ENCODE measurements around the gene BLOC1S2.
"Not testable (repeated sequence)": the region's sequence is repeated elsewhere in the genome, so short reads cannot be mapped to it uniquely, and the experiment has no call there.

Gene BLOC1S2

DNA sequence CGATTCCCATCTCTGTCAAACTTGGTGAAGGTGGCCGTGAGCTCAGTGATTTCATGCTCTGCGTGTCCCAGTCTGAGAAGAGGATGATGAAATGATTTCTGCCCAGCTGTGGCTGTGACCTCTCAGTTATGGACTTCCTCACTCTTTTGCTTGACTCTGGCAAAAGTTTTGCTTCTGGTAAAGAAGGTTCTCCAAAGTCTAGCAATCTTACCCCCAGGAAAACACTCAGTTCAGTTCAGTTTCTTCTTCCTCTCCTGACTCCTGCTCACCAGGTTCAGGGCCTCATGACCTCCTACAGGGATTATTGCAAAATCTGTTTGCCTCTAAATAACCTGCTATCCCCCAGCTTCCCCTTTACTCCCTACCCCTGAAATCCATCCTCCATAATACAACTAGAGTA, 4.9 kb upstream of the BLOC1S2 start:
- no peak for DNase-seq (ENCODE audit: low read depth, low spot score)

DNA sequence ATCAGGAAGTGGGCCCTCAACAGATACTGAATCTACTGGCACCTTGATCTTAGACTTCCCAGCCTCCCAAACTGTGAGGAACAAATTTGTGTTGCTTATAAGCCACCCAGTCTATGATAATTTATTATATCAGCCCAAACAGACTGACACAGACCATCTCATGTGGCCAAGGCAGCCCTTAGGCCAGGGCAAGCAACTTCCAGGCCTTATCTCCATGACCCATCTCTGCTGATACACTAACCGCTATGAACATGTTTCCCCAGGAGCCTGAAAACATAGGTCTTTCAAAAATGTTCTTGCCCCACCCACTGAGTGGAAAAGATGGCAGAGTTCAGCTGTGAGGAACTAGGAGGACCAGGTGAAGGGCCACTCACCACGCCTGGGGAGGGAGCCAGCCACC, 3.2 kb upstream of the BLOC1S2 start:
- no peak for DNase-seq (ENCODE audit: low read depth, low spot score)

DNA sequence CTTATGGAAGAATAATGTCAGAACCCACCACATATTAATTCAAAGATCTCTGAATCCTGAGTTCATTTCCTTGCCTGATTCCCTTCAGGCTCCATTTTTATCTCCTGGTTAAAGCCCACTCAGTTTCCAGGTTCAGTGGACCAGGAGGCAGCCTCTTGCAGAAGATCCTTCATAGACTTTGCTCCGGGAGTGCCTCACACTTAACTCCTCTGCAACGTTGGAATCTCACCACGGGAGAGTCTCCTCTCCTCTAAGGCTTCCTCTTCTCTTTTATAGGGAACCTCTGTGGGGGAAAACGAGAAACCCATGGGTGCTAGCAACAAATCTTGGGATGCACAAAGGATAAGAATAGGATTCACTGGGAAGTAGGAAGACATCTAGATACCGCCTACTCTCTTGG, 1.7 kb upstream of the BLOC1S2 start:
- DNase-seq (ENCODE audit: low read depth, low spot score), result no peak

DNA sequence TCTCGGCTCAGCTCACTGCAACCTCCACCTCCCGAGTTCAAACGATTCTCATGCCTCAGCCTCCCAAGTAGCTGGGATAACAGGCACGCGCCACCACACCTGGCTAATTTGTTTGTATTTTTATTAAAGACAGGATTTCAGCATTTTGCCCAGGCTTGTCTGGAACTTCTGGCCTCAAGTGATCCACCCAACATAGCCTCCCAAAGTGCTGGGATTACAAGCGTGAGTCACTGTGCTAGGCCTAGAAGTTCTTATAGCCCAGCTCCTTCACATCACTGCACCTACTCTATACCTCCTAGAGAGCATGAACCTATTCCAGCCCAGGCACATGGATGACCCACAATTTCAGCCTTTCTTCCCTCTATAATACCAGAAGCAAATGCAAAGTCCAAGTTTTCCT, 1.3 kb upstream of the BLOC1S2 start:
- DNase-seq (ENCODE audit: low read depth, low spot score), result no peak

DNA sequence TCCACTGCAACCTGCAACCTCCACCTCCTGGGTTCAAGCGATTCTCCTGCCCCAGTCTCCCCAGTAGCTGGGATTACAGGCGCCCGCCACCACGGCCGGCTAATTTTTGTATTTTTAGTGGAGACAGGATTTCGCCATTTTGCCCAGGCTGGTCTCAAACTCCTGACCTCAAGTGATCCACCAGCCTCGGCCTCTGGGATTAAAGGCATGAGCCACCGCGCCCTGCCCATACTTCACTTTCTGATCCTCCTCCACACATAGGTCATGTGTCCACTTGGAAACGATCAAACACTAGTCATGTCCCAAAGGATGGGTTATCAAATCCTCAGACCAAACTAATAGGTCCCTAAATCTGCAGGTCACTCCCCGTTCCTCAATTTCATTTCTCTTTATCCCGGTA, 1.2 kb downstream of the BLOC1S2 start:
- not testable (repeated sequence) for DNase-seq (ENCODE audit: low read depth, low spot score)

DNA sequence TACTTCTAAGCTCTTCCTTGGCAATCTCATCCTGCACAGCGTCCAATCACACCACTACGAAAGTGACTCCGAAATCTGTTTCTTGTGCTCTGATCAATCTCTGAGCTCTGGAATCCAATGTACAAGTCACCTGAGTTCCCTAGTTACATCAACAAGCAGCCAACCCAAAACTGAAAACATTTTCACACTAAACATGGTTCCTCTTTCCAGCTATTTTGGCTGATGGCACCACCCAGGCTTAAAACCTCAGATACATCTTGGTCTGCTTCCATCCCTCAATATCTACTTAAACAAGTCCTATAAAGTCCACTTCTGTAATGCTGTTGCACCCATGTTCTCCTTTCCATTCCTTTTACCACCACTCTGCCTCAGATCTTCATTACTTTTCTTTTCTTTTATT, 3.6 kb downstream of the BLOC1S2 start:
- no peak for DNase-seq (ENCODE audit: low read depth, low spot score)

DNA sequence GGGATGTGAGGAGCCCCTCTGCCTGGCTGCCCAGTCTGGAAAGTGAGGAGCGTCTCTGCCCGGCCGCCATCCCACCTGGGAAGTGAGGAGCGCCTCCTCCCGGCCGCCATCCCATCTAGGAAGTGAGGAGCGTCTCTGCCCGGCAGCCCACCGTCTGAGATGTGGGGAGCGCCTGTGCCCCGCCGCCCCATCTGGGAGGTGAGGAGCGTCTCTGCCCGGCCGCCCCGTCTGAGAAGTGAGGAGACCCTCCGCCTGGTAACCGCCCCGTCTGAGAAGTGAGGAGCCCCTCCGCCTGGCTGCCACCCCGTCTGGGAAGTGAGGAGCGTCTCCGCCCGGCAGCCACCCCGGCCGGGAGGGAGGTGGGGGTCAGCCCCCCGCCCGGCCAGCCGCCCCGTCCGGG, 9.5 kb downstream of the BLOC1S2 start:
- DNase-seq (ENCODE audit: low read depth, low spot score), result not testable (repeated sequence)

DNA sequence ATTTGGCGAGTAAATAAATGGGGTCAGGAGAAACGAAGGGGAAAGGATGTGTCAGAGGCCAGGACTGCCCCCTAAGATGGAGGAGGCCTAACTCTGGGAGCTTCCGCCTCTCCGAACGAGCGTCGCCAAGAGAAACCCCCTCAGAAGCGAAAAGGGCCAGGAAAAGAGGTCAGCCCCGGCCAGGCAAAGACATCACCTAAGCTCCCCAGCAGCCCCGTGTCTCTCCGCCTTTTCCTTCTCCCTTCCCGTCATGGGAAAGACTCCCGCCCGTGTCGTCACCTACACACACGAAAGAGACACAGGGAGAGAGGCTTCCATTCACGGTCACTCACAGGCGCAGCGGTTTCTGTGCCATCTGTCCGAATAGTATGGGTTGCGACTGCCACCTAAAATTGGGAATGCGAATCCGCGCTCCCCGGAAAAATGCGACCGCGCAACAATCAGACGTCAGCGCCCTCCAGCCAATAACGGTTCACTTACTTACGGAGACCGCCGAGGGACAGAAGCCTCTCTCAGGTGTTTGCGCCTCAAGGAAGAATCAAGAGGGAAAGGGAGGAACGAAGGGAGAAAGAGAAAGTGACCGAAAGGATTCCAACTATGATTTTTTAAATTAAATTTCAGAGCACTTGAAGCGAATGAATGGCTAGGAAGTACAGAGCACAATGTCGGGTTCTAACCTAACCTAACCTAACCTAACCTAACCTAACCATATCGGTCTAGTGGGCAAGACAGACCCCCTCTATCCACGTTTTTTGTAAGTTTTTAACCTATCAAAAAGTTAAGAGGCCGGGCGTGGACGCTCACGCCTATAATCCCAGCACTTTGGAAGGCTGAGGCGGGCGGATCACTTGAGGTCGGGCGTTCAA, 19.0 kb downstream of the BLOC1S2 start, which contains the start of gene CWF19L1:
CWF19L1 (minus strand) TSS at position 400 of the 866 bp plus-strand sequence; CDS start at position 355, 45 bp downstream.
- peak; percentile 55 for DNase-seq (ENCODE audit: low read depth, low spot score)

DNA sequence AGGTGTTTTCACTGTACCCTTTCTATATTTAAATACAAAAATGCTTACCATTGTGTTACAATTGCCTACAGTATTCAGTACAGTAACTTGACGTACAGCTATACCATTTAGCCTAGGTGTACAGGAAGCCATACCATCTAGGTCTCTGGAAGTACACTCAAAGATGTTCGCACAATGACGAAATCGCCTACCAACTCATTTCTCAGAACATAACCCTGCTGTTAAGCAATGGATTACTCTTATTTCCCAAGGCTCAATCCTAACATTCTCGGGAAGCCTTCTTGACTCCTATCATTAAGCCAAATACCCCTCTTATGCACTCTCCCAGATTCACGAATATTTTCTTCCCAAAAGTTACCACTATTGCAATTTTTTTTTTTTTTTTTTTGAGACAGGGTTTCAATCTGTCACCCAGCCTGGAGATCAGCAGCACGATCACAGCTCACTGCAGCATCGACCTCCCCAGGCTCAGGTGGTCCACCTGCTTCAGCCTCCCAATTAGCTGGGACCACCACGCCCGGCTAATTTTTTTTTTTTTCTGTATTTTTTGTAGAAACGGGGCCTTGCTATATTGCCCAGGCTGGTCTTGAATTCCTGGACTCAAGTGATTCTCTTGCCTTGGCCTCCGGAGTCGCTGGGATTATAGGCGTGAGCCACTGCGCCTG, 20.5 kb downstream of the BLOC1S2 start:
- no peak for DNase-seq (ENCODE audit: low read depth, low spot score)

DNA sequence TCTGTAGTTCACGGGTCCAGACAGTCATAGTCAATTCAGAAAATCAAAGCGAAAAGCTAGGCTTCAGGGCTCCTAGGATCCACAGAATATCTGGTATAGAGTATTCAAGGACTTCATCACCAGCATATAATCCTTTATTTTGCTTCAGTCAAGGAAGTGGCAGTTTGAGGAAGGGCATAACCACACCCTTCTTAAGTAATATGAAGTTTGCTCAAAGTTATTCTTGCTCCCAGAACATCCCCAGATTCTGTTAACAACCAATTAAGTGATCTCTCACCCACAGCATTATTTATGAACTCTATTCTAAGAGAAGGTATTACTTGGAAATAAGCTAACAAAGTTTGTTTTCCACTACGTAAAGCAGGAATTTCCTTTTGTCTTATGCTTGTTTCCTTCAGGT, 32.3 kb downstream of the BLOC1S2 start:
- DNase-seq (ENCODE audit: low read depth, low spot score), result no peak

DNA sequence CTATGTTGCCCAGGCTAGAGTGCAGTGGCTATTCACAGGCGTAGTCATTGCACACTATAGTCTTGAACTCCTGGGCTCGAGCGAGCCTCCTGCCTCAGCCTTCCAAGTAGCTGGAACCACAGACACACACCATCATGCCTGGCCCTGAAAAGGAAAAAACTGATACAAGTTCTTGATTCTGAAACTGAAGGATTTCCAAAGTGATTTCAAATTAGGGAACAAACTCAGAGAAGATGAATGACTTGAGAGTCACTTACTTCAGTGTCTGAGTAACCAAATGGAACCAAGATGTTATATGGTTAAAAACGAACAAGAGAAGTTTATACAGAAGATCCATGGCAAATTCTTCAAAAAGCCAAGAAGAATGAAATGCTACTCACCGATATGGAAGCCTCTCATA, 33.4 kb downstream of the BLOC1S2 start:
- no peak for DNase-seq (ENCODE audit: low read depth, low spot score)

DNA sequence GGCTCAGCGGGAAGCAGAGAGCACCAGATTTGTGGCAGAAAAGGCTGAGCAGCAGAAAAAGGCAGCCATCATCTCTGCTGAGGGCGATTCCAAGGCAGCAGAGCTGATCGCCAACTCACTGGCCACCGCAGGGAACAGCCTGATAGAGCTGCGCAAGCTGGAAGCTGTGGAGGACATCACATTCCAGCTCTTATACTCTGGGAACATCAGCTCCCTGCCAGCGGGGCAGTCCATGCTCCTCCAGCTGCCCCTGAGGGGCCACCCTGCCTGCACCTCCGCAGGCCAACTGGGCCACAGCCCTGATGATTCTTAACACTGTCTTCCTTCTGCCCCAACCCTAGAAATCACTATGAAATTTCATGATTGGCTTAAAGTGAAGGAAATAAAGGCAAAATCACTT, 37.7 kb downstream of the BLOC1S2 start:
- DNase-seq (ENCODE audit: low read depth, low spot score), result no peak

DNA sequence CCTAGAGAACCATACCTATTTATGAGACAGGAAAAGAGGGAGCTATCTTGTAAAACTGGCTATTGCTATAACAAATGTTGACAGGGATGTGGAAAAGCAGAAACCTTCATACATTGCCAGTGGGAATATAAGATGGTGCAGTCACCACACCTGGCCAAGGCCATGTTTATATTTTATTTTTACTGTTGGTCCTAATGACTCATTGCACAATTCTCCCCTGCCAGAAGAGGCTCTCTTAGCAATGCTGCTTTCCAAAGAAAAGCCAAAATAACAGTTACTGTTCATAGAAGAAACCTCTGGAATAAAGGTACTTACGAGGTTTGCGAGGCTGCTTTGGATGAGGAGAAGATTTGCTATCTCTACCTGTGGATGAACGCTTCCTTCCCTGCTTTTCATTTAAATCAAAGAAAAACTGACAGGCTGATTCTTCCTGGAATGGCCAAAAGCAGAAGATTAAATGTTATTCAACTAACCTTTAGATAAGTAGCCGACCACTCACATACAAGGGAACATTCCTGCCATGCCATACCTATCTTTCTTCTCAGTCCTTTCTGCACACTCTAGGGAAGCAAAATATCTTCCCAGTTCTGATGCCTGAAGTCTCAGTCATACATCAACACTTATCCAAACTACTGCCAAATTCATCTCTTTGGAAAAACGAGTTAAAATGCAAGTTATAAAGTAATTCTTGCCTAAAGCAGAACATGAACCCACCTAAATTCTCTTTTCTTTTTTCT, 40.8 kb downstream of the BLOC1S2 start:
- DNase-seq (ENCODE audit: low read depth, low spot score), result no peak

DNA sequence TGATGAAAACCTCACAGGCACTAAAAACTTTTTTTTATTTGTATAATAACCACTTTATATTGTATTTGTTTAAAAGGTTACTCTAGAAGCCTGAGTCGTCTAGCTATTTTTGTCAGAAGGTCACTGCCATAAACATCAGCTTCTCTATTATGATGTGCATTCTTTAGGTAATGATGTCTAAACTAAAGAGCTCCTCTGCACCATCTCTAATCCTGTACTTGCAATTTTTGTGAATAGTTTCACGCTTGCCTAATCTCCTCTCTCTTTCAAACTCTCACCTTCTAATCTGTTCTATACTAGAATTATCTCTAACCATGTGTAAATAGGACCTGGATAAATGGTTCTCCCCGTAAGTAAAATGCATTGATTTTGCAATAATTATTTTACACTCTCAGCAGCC, 46.6 kb downstream of the BLOC1S2 start:
- no peak for DNase-seq (ENCODE audit: low read depth, low spot score)

DNA sequence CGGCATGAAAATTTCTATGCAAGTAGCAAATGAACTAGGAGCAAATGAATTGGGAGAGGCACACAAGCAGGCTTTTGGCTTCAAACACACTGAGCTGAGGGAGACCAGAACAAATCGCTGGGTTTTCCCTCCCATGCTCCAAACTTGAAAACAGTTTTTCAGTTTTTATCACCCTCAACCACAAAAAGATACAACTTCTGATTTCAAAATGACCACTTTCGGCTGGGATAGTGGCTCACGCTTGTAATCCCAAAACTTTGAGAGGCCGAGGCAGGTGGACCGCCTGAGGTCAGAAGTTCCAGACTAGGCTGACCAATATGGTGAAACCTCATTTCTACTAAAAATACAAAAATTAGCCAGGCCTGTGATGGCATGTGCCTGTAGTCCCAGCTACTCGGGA, 48.1 kb downstream of the BLOC1S2 start:
- DNase-seq (ENCODE audit: low read depth, low spot score), result no peak

DNA sequence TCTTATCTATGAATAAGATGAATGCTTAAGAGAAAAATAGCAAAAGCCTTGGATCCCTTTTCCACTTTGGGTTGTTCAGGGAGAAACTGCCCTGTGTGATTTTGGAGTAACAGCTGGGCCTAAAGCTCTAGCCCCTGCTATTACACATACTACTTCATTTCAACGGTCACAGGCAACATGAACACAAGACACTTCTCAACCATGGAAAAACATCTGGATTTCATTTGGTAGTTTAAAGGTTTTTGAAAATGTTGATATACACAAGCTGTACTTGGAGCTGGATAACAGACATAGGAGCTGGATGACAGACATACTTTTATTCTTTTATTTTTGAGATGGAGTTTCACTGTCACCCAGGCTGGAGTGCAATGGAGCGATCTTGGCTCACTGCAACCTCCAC, 54.4 kb downstream of the BLOC1S2 start:
- no peak for DNase-seq (ENCODE audit: low read depth, low spot score)

DNA sequence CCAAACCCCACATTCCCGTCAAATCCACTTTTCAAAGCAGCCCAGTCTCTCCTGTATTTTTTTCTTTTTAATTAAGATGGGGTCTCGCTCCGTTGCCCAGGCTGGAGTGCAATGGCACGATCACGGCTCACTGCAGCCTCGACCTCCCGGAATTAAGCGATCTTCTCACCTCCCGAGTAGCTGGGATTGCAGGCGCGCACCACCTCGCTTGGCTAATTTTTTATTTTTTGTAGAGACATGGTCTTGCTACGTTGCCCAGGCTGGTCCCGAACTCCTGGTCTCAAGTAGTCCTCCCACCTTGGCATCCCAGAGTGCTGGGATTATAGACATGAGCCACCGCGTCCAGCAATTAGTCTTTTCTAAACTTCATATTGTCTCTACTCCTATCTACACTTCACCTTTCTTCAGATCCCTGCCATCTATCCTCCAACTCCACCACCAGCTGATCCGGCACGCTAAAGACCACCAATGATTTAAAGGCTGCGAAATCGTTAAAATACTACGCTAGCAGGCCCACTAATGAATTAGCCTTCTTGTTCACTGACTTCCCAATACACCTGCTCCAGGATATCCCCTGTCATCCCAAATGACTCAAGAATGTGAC, 56.6 kb downstream of the BLOC1S2 start:
- no peak for DNase-seq (ENCODE audit: low read depth, low spot score)

DNA sequence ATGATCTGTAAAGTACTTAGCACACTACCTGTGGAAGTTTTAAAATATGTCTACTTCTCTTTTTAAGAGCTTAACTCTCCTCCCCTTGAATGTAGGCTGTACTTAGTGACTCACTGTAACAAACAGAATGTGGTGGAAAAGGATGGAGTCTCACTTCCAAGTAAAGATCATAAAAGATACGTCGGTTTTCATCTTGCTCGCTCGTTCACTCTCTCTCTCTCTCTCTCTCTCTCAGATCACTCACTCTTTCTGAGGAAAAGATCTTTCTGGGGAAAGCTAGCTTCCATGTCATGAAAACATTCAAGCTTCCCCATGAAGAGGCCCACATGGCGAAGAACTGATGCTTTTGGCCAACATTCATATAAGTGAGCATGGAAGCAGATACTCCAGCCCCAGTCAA, 62.6 kb downstream of the BLOC1S2 start:
- no peak for DNase-seq (ENCODE audit: low read depth, low spot score)
